ENCODE results near the gene ANKS4B. TPM values are rescaled to one million over a fixed set of nuclear protein-coding genes. Genes with fewer than 3 reads are reported as not detected.

ANKS4B gene
- polyA plus RNA-seq, 1 donor (not counting 4 experiments of a cell fraction or from before 2014, with no cell fraction given), result not detected

DNA sequence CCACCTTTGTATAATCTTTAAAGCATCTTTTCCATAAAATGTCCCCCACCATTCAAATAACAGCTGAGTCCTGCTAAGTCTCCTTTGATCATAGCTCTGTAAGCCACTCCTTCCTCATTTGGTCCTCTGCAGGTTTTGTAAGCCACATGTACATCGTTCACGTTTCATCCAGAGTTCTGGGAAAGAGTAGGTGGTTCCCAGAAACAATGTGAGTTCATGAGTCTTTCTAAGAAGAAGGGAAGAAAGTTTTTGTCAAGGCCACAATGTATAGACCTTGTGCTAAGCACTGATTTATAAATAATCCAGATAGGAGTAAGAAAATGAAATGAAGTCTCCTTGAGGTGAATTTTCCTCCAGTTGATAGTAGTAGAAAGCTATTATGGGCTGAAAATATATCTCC, 8.7 kb upstream of the ANKS4B start:
- Histone ChIP-seq H3K9me1 (ENCODE audit: control insufficient read depth, extremely low read depth, insufficient read depth, low read length) (no peaks in the 10 kb centered on the region), H4K20me1 (ENCODE audit: control insufficient read depth, extremely low read depth, insufficient read depth, low read length) (no peaks in the 10 kb centered on the region), H3K9me3 (ENCODE audit: control insufficient read depth, low read depth, low read length) (no peaks in the 10 kb centered on the region), H3K4me2 (ENCODE audit: control insufficient read depth, extremely low read depth, insufficient read depth, low read depth, low read length) (no peak overlapping the region), H3K9ac (ENCODE audit: control insufficient read depth, extremely low read depth, insufficient read depth, low read length) (no peak overlapping the region), H3K27me3 (ENCODE audit: control insufficient read depth, extremely low read depth, insufficient read depth, low read length) (peaks cover 7% of the 10 kb centered on the region), H2AFZ (ENCODE audit: control insufficient read depth, low read length) (no peak overlapping the region), H3K79me2 (ENCODE audit: control insufficient read depth, insufficient read depth, low read length) (no peaks in the 10 kb centered on the region), H3K36me3 (ENCODE audit: control insufficient read depth in 2 of 2, extremely low read depth in 1 of 2, insufficient read depth in 2 of 2, low read length in 2 of 2) (no peaks in the 10 kb centered on the region), H3K4me1 (ENCODE audit: control insufficient read depth, extremely low read depth, insufficient read depth, low read length) (no peaks in the 10 kb centered on the region), H3K4me3 (ENCODE audit: control insufficient read depth in 2 of 3, extremely low read depth in 1 of 3, insufficient read depth in 2 of 3, low read depth in 1 of 3, low read length in 3 of 3) (no peak overlapping the region), H3K27ac (ENCODE audit: control insufficient read depth, insufficient read depth, low read length) (no peak overlapping the region)
- TF ChIP-seq EZH2 (IDR thresholded peaks at IDR 0.05; ENCODE audit: low read length), result no peak
- TF ChIP-seq, protein P1, sequence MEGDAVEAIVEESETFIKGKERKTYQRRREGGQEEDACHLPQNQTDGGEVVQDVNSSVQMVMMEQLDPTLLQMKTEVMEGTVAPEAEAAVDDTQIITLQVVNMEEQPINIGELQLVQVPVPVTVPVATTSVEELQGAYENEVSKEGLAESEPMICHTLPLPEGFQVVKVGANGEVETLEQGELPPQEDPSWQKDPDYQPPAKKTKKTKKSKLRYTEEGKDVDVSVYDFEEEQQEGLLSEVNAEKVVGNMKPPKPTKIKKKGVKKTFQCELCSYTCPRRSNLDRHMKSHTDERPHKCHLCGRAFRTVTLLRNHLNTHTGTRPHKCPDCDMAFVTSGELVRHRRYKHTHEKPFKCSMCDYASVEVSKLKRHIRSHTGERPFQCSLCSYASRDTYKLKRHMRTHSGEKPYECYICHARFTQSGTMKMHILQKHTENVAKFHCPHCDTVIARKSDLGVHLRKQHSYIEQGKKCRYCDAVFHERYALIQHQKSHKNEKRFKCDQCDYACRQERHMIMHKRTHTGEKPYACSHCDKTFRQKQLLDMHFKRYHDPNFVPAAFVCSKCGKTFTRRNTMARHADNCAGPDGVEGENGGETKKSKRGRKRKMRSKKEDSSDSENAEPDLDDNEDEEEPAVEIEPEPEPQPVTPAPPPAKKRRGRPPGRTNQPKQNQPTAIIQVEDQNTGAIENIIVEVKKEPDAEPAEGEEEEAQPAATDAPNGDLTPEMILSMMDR (optimal IDR thresholded peaks at IDR 0.05 in 1 of 3, IDR thresholded peaks at IDR 0.05 in 1 of 3, conservative IDR thresholded peaks at IDR 0.05 in 1 of 3; ENCODE audit: extremely low read depth in 1 of 3, insufficient read depth in 2 of 3, low read length in 3 of 3), result no peak
- FAIRE-seq (no peak), DNase-seq (ENCODE audit: low read depth, low spot score) (no peak)
- dilution Hi-C loops (cut with MboI; ENCODE audit: extremely low pct_ligation_motif_present, low sequenced_read_pairs), result no loop called here

DNA sequence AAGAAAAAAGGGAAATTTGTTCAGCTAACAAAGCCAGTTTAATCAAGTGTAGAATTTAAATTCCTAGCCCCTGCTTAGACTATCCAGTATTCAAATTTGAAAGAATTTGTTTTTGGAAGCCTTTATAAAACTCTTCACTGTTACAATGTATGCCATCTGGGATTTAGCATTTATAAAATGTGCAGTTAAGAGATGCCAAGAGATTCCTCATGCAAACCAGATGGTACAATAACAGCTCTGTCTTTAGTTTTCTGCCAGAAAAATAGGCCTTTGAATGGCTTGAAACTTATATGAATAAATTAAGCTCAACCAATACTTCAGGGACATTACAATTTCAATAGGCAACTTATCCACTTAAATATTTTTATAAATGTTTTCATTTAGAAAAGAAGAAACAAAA, 6.8 kb upstream of the ANKS4B start:
- Histone ChIP-seq H3K4me3 (ENCODE audit: control insufficient read depth in 2 of 3, extremely low read depth in 1 of 3, insufficient read depth in 2 of 3, low read depth in 1 of 3, low read length in 3 of 3) (no peak overlapping the region), H3K79me2 (ENCODE audit: control insufficient read depth, insufficient read depth, low read length) (no peaks in the 10 kb centered on the region), H3K9ac (ENCODE audit: control insufficient read depth, extremely low read depth, insufficient read depth, low read length) (no peak overlapping the region), H3K4me2 (ENCODE audit: control insufficient read depth, extremely low read depth, insufficient read depth, low read depth, low read length) (no peak overlapping the region), H3K36me3 (ENCODE audit: control insufficient read depth in 2 of 2, extremely low read depth in 1 of 2, insufficient read depth in 2 of 2, low read length in 2 of 2) (no peaks in the 10 kb centered on the region), H3K27ac (ENCODE audit: control insufficient read depth, insufficient read depth, low read length) (no peak overlapping the region), H3K4me1 (ENCODE audit: control insufficient read depth, extremely low read depth, insufficient read depth, low read length) (no peaks in the 10 kb centered on the region), H3K27me3 (ENCODE audit: control insufficient read depth, extremely low read depth, insufficient read depth, low read length) (peaks cover 7% of the 10 kb centered on the region), H3K9me3 (ENCODE audit: control insufficient read depth, low read depth, low read length) (no peaks in the 10 kb centered on the region), H2AFZ (ENCODE audit: control insufficient read depth, low read length) (no peak overlapping the region), H3K9me1 (ENCODE audit: control insufficient read depth, extremely low read depth, insufficient read depth, low read length) (no peaks in the 10 kb centered on the region), H4K20me1 (ENCODE audit: control insufficient read depth, extremely low read depth, insufficient read depth, low read length) (no peaks in the 10 kb centered on the region)
- dilution Hi-C loops (cut with MboI; ENCODE audit: extremely low pct_ligation_motif_present, low sequenced_read_pairs), result no loop called here
- no peak for FAIRE-seq
- no peak for DNase-seq (ENCODE audit: low read depth, low spot score)
- TF ChIP-seq, protein P1 (optimal IDR thresholded peaks at IDR 0.05 in 1 of 3, IDR thresholded peaks at IDR 0.05 in 1 of 3, conservative IDR thresholded peaks at IDR 0.05 in 1 of 3; ENCODE audit: extremely low read depth in 1 of 3, insufficient read depth in 2 of 3, low read length in 3 of 3), result no peak
- no peak for TF ChIP-seq EZH2 (IDR thresholded peaks at IDR 0.05; ENCODE audit: low read length)

Data from keratinocyte (primary cell).